KMS-11 (cell line): ENCODE results near the gene MT1E.
A peak's percentile ranks its signal among the peaks of the same experiment; 100 is the strongest.
"Not testable (repeated sequence)": the region's sequence is repeated elsewhere in the genome, so short reads cannot be mapped to it uniquely, and the experiment has no call there.

Experiments
- H2AFZ ChIP-seq: fragments of 200-600 bp; sonication (generic); 2 replicates; pipeline ENCODE4 v1.6.1; 2016; ENCODE audit warnings: antibody characterized with exemption, mixed run types, low read depth
- H3K27ac ChIP-seq: fragments of 200-600 bp; sonication (generic); 2 replicates; pipeline ENCODE4 v1.6.1; 2016; ENCODE audit warnings: mild to moderate bottlenecking, mixed run types
- H3K27me3 ChIP-seq: fragments of 200-600 bp; sonication (generic); 2 replicates; pipeline ENCODE4 v1.6.1; 2017; ENCODE audit warnings: mild to moderate bottlenecking, low read depth, mixed run types, moderate library complexity; ENCODE audit not compliant: insufficient read depth
- H3K36me3 ChIP-seq: fragments of 200-600 bp; sonication (generic); 2 replicates; pipeline ENCODE4 v1.6.1; 2017; ENCODE audit warnings: mild to moderate bottlenecking, mixed run types; ENCODE audit not compliant: insufficient read depth
- H3K4me1 ChIP-seq: fragments of 200-600 bp; sonication (generic); 2 replicates; pipeline ENCODE4 v1.6.1; 2016; ENCODE audit warnings: mild to moderate bottlenecking, low read depth, mixed run types; ENCODE audit not compliant: poor library complexity, severe bottlenecking
- H3K4me2 ChIP-seq: fragments of 200-600 bp; sonication (generic); 2 replicates; pipeline ENCODE4 v1.7.0; 2016; ENCODE audit warnings: mild to moderate bottlenecking, mixed run types
- H3K4me3 ChIP-seq: fragments of 200-600 bp; sonication (generic); IDR thresholded peaks from 2 replicates; pipeline ENCODE4 v1.6.1; 2017; ENCODE audit warnings: low read depth, low read length, mixed read lengths; ENCODE audit not compliant: insufficient read depth
- H3K79me2 ChIP-seq: fragments of 200-600 bp; sonication (generic); 2 replicates; pipeline ENCODE4 v1.6.1; 2016; ENCODE audit warnings: low read depth, mixed run types; ENCODE audit not compliant: insufficient read depth
- H3K9ac ChIP-seq: fragments of 200-600 bp; sonication (generic); 2 replicates; pipeline ENCODE4 v1.6.1; 2016; ENCODE audit warnings: mild to moderate bottlenecking, mixed run types
- H4K20me1 ChIP-seq: fragments of 200-600 bp; sonication (generic); 2 replicates; pipeline ENCODE4 v1.6.1; 2016; ENCODE audit warnings: mild to moderate bottlenecking, mixed run types; ENCODE audit not compliant: insufficient read depth
- TF ChIP-seq, protein P1 (sequence below): fragments of 200-600 bp; sonication (generic); conservative IDR thresholded peaks from 2 replicates; pipeline ENCODE4 v1.6.1; 2017; ENCODE audit warnings: low read depth, mild to moderate bottlenecking, antibody characterized with exemption, low read length, moderate library complexity, mixed read lengths

The MT1E gene

DNA sequence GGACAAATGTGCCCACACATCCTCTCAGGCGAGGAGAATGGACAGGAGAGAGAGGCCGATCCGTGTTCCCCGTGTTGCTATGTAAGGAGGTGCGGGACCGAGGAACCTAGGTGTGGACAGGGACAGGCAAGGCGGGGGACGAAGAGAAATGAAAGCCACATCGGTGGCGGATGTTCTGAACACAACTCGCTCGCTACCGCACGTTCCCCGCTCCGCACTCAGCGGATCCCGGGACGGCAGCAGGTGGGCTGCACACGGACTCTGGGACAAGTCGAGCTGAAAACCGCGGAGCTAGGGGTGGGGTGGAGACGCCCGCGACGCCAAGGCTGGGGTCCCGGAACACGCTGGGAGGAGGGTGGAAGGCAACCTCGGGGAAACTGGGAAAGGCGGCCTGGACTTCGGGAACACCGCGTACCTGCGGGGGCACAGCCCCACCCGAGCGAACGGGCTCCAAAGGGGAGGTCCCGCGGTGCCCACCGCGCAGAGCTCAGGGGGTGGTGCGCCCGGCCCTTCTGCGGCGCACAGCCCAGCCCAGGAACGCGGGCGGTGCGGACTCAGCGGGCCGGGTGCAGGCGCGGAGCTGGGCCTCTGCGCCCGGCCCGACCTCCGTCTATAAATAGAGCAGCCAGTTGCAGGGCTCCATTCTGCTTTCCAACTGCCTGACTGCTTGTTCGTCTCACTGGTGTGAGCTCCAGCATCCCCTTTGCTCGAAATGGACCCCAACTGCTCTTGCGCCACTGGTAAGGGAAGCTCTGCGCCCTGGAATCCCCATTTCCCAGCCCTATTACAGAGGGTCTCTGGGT, at the start of gene MT1E:
TSS of gene MT1E (plus strand) at position 642 of the 803 bp plus-strand sequence. CDS start at position 713, 71 bp downstream.
- H3K27ac ChIP-seq = no peak within 1 kb of the TSS
- H4K20me1 ChIP-seq = no peaks in the 10 kb centered on the region
- no peaks in the 10 kb centered on the region for H3K4me1 ChIP-seq
- no peaks in the 10 kb centered on the region for H3K79me2 ChIP-seq
- H3K4me3 ChIP-seq = no peak within 1 kb of the TSS
- H3K4me2 ChIP-seq = no peak within 1 kb of the TSS
- H2AFZ ChIP-seq = no peak within 1 kb of the TSS
- no peak within 1 kb of the TSS for H3K9ac ChIP-seq
- H3K36me3 ChIP-seq = no peaks in the 10 kb centered on the region
- no peaks in the 10 kb centered on the region for H3K27me3 ChIP-seq
- TF ChIP-seq, protein P1, sequence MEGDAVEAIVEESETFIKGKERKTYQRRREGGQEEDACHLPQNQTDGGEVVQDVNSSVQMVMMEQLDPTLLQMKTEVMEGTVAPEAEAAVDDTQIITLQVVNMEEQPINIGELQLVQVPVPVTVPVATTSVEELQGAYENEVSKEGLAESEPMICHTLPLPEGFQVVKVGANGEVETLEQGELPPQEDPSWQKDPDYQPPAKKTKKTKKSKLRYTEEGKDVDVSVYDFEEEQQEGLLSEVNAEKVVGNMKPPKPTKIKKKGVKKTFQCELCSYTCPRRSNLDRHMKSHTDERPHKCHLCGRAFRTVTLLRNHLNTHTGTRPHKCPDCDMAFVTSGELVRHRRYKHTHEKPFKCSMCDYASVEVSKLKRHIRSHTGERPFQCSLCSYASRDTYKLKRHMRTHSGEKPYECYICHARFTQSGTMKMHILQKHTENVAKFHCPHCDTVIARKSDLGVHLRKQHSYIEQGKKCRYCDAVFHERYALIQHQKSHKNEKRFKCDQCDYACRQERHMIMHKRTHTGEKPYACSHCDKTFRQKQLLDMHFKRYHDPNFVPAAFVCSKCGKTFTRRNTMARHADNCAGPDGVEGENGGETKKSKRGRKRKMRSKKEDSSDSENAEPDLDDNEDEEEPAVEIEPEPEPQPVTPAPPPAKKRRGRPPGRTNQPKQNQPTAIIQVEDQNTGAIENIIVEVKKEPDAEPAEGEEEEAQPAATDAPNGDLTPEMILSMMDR = no peak

DNA sequence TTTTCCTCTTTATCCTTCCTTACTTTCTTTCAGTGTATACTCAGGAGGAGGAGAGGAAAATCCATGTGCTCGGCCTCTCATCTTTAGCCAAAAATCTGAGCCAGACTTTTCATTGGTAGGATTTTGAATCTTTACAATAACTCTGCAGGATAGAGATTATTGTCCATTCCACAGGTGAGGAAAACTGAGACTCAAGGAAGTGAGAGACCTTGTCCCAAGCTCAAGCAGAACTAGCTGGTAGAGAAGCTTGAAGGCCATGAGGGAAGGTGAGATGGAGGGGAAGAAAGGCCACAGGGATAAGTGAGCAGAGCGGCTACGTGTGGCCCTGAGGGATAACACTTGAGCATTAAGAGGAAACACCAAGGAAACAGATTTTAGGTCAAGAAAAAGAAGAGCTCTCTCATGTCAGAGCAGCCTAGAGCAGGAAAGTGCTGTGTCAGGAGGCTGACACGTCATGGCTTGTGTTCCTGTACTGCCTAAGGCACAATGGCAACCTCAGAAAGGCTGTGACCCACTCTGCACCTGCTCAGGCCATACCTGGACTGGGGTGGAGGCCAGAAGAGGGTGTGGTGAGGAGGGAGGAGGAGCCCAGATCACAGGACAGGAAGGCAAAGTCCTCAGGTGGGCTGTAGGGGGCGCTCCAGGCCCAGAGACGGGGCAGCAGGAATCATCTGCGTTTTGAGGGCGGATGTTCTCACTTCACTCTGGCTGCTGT, 48.8 kb upstream of the MT1E start:
- H2AFZ ChIP-seq = peak overlapping the region; percentile 24; the same call in 1 of the 2 replicates
- H4K20me1 ChIP-seq = no peaks in the 10 kb centered on the region
- no peak overlapping the region for H3K4me3 ChIP-seq
- H3K36me3 ChIP-seq = no peaks in the 10 kb centered on the region
- TF ChIP-seq, protein P1 = peak; percentile 89
- H3K4me2 ChIP-seq = no peak overlapping the region
- H3K27ac ChIP-seq = no peak overlapping the region
- no peaks in the 10 kb centered on the region for H3K27me3 ChIP-seq
- H3K9ac ChIP-seq = no peak overlapping the region
- no peaks in the 10 kb centered on the region for H3K79me2 ChIP-seq
- H3K4me1 ChIP-seq = peaks cover 9% of the 10 kb centered on the region

DNA sequence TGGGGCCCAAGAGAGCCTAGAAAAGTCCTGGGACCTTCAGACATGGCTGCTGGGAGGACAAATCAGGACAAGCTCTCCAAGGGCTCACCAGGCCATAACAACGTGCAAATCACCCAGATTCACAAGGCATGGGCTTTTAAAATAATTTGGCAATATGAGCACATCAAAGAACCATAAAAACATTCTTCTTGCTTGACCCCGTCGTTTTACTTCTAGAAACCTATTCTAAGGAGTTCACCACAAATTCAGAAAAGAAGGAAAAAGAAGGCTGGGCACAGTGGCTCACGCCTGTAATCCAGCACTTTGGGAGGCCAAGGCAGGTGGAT, 48.3 kb upstream of the MT1E start:
- TF ChIP-seq, protein P1 = no peak
- Histone ChIP-seq H3K9ac (no peak overlapping the region), H3K4me2 (no peak overlapping the region), H3K79me2 (no peaks in the 10 kb centered on the region), H2AFZ (peak overlapping the region; percentile 24; the same call in 1 of the 2 replicates), H3K4me1 (peaks cover 9% of the 10 kb centered on the region), H3K36me3 (no peaks in the 10 kb centered on the region), H3K4me3 (no peak overlapping the region), H3K27ac (no peak overlapping the region), H3K27me3 (no peaks in the 10 kb centered on the region), H4K20me1 (no peaks in the 10 kb centered on the region)

DNA sequence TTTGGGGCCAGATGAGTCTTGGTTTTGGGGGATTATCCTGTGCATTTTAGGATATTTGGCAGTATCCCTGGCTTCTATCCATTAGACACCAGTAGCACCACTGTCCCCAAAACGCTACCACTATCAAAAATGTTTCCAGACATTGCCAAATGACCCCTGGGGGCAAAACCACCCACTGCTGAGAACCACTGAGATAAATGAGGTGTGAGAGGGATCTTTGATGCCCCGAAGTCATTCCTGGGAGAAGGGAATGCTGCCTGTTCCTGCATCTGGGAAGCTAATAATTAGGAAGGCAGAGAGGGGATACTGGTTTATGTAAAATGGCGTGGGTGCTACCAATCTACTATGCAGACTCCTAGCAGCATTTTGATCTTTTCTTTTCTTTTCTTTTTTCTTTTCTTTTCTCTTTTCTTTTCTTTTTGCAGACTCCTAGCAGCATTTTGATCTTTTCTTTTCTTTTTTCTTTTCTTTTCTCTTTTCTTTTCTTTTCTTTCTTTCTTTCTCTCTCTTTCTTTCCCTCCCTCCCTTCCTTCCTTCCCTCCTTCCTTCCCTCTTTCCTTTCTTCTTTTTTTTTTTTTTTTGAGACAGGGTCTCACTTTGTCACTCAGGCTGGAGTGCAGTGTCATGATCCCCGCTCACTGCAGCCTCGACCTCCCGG, 45.1 kb upstream of the MT1E start:
- Histone ChIP-seq H3K4me2 (no peak overlapping the region), H3K79me2 (no peaks in the 10 kb centered on the region), H3K27ac (no peak overlapping the region), H3K4me3 (no peak overlapping the region), H3K9ac (no peak overlapping the region), H2AFZ (no peak overlapping the region), H3K4me1 (peaks cover 9% of the 10 kb centered on the region), H4K20me1 (no peaks in the 10 kb centered on the region), H3K36me3 (no peaks in the 10 kb centered on the region), H3K27me3 (no peaks in the 10 kb centered on the region)
- TF ChIP-seq, protein P1 = no peak

DNA sequence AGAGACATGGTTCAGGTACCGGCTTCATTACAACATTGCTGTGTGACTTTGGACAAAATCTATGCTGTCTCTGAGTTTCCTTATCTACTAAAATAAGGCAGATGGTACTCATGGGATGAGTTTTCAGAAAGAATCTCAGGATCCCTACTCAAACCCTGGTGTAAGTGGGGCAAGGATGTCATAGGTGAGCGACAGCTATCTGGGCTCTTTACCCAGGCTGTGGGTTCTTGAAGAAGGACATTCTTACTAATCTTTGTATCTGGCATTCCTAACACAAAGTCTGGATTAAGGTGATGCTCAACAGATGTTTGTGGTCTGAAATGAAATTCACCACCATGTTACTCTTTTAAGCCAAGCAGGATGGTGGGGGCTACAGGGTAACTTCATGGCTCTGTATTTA, 42.7 kb upstream of the MT1E start:
- H3K27ac ChIP-seq, H3K9ac ChIP-seq, H3K4me2 ChIP-seq, H2AFZ ChIP-seq, H3K79me2 ChIP-seq, H3K4me3 ChIP-seq, H3K4me1 ChIP-seq, H4K20me1 ChIP-seq, H3K36me3 ChIP-seq, H3K27me3 ChIP-seq: not testable (repeated sequence)
